Esophagus squamous epithelium (tissue), 5 donors: ENCODE data around the gene AUTS2. TPM values are rescaled to one million over a fixed set of nuclear protein-coding genes. Genes with fewer than 3 reads are reported as not detected.
A peak's percentile ranks its signal among the peaks of the same experiment; 100 is the strongest.

ENCODE experiments used
- DNase-seq: peaks from one replicate; lab custom pipeline; 2025; lab: John Stamatoyannopoulos, UW
- H3K27ac ChIP-seq, 4 donors: fragments of 200-600 bp; sonication (generic); one replicate each; pipeline ENCODE4 v1.5.1; 2016 to 2019; ENCODE audit warnings: mild to moderate bottlenecking in 1 of 4
- H3K27me3 ChIP-seq, 4 donors: fragments of 200-600 bp; sonication (generic); 1 replicate in 3 of 4; 2 replicates in 1 of 4; pipeline versions ENCODE4 v1.5.1 to v1.6.0; 2017 to 2021; ENCODE audit warnings: antibody characterized with exemption in 1 of 4
- H3K36me3 ChIP-seq, 3 donors: fragments of 200-600 bp; sonication (generic); one replicate each; pipeline ENCODE4 v1.5.1; 2016 to 2019
- H3K4me1 ChIP-seq, 3 donors: fragments of 200-600 bp; sonication (generic); one replicate each; pipeline ENCODE4 v1.5.1; 2017 to 2019
- H3K4me3 ChIP-seq, 4 donors: fragments of 200-600 bp; sonication (generic); 1 replicate in 3 of 4; 2 replicates in 1 of 4; pipeline ENCODE4 v1.5.1; 2016 to 2019; ENCODE audit warnings: mild to moderate bottlenecking in 2 of 4, moderate library complexity in 1 of 4
- H3K9me3 ChIP-seq, 3 donors: fragments of 200-600 bp; sonication (generic); one replicate each; pipeline ENCODE4 v1.5.1; 2016 to 2019
- CTCF ChIP-seq, 6 experiments: fragments of 450-650 bp in 4 of 6; fragments of 200-600 bp in 2 of 6; sonication (generic) in 2 of 6; IDR thresholded peaks; one replicate each; pipeline ENCODE4 v1.5.1; 2016 to 2019; ENCODE audit warnings: antibody characterized with exemption in 6 of 6, mild to moderate bottlenecking in 4 of 6, moderate library complexity in 4 of 6
- POLR2A ChIP-seq, 4 donors: fragments of 450-650 bp; IDR thresholded peaks; one replicate each; pipeline ENCODE4 v1.6.1; 2017; ENCODE audit warnings: antibody characterized with exemption in 4 of 4, mild to moderate bottlenecking in 4 of 4, moderate library complexity in 3 of 4
- WGBS, 2 donors: methylation state at CpG; one replicate each; pipeline ENCODE4 v1.1.5; 2018; 5-methylcytosine and 5-hydroxymethylcytosine counted together
- intact Hi-C: fragments of 100-400 bp; cut with DNase I; formaldehyde crosslinking; loops from one replicate; pipeline ENCODE4 v1.15.0; 2022
- total RNA-seq, 4 donors: library from RNA; depleted of rRNA; stranded (reverse); fragments of >200 nt; gene quantifications; one replicate each; pipeline ENCODE4 v1.1.0, GENCODE V29; 2016
- donor health status: DM: yes; HTN: yes; CAD: no.

AUTS2 gene
- total RNA-seq, 4 donors from 2014 or later: 9.5 to 36.2 (median 23.0) TPM

DNA sequence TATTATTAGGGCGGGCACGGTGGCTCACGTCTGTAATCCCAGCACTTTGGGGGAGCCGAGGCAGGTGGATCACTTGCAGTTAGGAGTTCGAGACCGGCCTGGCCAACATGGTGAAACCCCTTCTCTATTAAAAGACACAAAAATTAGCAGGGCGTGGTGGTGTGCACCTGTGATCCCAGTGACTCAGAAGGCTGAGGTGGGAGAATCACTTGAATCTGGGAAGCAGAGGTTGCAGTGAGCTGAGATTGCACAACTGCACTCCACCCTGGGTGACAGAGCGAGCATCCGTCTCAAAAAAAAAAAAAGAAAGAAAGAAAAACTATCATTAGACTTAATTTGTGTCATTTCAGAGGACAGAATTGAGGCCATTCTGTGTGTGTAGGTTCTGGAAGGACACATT is 780.9 kb downstream of the AUTS2 start:
- TF ChIP-seq CTCF (IDR thresholded peaks at IDR 0.05) (no peak), POLR2A (IDR thresholded peaks at IDR 0.05) (no peak)
- H3K4me3 ChIP-seq: no peak overlapping the region
- no peak for DNase-seq
- no peak overlapping the region for H3K27ac ChIP-seq
- no peaks in the 10 kb centered on the region for H3K9me3 ChIP-seq
- no peaks in the 10 kb centered on the region for H3K27me3 ChIP-seq
- WGBS, 2 donors: 70 to 92% methylated on average over 5 to 8 of the region's 9 CpGs
- H3K36me3 ChIP-seq: no peaks in the 10 kb centered on the region
- peaks cover 0 to 13% (median 0%) of the 10 kb centered on the region in 3 donors for H3K4me1 ChIP-seq
- intact Hi-C loops: no loop called here

DNA sequence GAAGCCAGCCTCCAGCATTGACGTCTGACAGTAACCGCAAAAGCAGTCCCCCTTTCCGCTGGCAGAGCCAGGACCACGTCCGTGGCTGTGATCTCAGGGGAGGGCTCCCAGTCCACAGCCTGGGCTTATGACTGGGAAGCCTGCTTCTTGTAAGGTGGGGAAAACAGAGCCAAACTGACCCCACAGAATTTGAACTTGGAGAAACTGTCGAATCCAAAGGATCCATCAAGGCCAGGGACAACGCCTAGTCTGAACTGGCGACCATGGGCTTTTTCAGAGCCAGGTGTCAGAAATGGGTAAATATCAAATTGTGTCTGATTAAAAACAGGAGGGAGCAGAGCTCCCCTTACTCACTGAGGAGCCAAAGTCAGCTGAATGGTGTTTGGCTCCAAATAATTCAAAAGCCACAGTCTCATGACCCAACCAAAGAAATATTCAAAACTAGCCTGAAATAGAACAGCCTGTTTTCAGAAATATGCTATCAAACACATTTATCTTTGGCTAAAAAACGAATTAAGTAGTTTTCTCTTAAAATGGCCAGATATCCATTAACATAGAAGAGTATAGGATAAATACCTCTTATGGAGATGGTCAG is 782.2 kb downstream of the AUTS2 start:
- Histone ChIP-seq H3K27me3 (no peaks in the 10 kb centered on the region), H3K9me3 (no peaks in the 10 kb centered on the region), H3K27ac (peak overlapping the region in 2 of 4 donors; percentile 52 to 60), H3K4me1 (peaks cover 0 to 16% (median 0%) of the 10 kb centered on the region in 3 donors), H3K4me3 (no peak overlapping the region), H3K36me3 (no peaks in the 10 kb centered on the region)
- 75 to 84% methylated on average over 7 of the region's 9 CpGs for WGBS, 2 donors
- DNase-seq: no peak
- TF ChIP-seq POLR2A (IDR thresholded peaks at IDR 0.05) (no peak), CTCF (IDR thresholded peaks at IDR 0.05) (no peak)
- intact Hi-C loops: no loop called here

DNA sequence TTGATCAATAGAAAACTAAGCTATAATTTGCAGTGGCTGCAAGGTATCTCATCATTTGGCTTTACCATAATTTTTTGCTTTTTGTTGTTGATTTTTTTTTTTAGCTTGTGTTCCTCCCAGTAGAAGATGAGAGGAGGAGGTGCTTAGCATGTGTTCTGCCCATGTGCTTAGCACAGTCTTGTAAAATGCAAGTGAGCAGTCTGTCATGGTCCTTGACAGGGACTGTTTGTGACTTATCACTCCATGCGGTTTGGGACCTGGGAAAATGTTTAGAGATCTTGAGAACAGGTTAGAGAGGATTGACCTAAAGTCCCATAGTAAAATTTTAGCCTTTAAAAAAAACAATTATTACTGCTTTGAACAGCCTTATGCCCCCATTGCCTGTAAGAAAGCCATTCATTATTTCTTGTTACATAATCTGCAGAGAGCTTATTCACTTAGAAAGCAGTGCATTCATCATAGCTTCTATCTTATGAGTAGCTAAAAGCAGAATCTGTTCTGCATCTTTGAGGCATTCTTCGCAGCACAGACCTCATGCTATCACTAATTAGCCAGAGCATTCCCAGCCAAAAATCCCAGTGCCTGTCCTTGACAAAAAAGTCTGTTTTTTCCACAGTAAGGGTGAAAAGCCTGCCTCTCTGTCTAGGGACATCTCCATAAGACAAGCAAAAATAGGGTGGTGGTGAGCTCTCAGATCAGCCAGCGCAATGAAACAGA is 784.9 kb downstream of the AUTS2 start:
- TF ChIP-seq CTCF (IDR thresholded peaks at IDR 0.05) (no peak), POLR2A (IDR thresholded peaks at IDR 0.05) (no peak)
- no peaks in the 10 kb centered on the region for H3K36me3 ChIP-seq
- no peaks in the 10 kb centered on the region for H3K27me3 ChIP-seq
- WGBS, 2 donors: 83 to 84% methylated on average over 3 of the region's 3 CpGs
- H3K9me3 ChIP-seq: no peaks in the 10 kb centered on the region
- H3K4me1 ChIP-seq: peaks cover 0 to 13% (median 0%) of the 10 kb centered on the region in 3 donors
- H3K27ac ChIP-seq: no peak overlapping the region
- no peak for DNase-seq
- no peak overlapping the region for H3K4me3 ChIP-seq
- intact Hi-C loops: no loop called here

GRCh38 chr7:70384024-70384423 is 785.7 kb downstream of the AUTS2 start:
- no peak overlapping the region for H3K27ac ChIP-seq
- H3K4me1 ChIP-seq: peaks cover 0 to 13% (median 0%) of the 10 kb centered on the region in 3 donors
- WGBS, 2 donors: 69 to 86% methylated on average over 4 to 7 of the region's 7 CpGs
- H3K27me3 ChIP-seq: no peaks in the 10 kb centered on the region
- no peak overlapping the region for H3K4me3 ChIP-seq
- no peaks in the 10 kb centered on the region for H3K36me3 ChIP-seq
- H3K9me3 ChIP-seq: no peaks in the 10 kb centered on the region
- TF ChIP-seq POLR2A (IDR thresholded peaks at IDR 0.05) (no peak), CTCF (IDR thresholded peaks at IDR 0.05) (no peak)
- no peak for DNase-seq
- intact Hi-C loops: no loop called here

DNA sequence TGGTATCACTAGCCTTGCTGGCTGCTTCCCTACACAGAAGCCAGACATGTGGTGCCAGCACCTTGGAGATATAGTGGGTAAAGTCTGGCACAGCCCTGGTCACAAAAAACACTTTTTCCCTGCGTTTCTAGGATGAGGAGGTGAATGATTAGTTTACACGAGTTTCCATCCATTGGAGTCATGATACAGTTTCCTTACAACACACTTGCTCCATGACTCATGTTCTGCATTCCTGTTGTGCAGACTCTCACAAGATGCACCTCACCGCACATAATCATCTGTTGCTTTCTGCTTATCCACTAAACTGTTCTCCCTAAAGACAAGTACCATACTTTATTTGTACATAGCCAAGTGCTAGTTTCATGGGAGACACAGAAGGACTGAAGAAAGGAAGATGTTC is 786.6 kb downstream of the AUTS2 start:
- WGBS, 2 donors: 48 to 49% methylated on average over 3 of the region's 3 CpGs
- Histone ChIP-seq H3K36me3 (no peaks in the 10 kb centered on the region), H3K4me3 (no peak overlapping the region), H3K27ac (no peak overlapping the region), H3K9me3 (no peaks in the 10 kb centered on the region), H3K27me3 (no peaks in the 10 kb centered on the region), H3K4me1 (peaks cover 0 to 17% (median 0%) of the 10 kb centered on the region in 3 donors)
- intact Hi-C loops: no loop called here
- no peak for TF ChIP-seq CTCF (IDR thresholded peaks at IDR 0.05)
- no peak for TF ChIP-seq POLR2A (IDR thresholded peaks at IDR 0.05)
- DNase-seq: no peak
